RWPE1 (cell line): ENCODE measurements around the gene GJB1.
"Not testable (repeated sequence)": the region's sequence is repeated elsewhere in the genome, so short reads cannot be mapped to it uniquely, and the experiment has no call there.

Source experiments
- CTCF ChIA-PET: fragments of 350-600 bp; sonication (Branson Sonifier 250); formaldehyde crosslinking; extraction: SDS; loops from one replicate; lab custom pipeline; 2021; lab: Yijun Ruan, JAX
- POLR2A ChIA-PET: fragments of 400-600 bp; formaldehyde crosslinking; extraction: SDS; loops from one replicate; lab custom pipeline; 2020; ENCODE audit warnings: antibody characterized with exemption; ENCODE audit not compliant: low non-redundant PET; lab: Yijun Ruan, JAX
- DNase-seq: peaks from one replicate; pipeline ENCODE4 v3.0.0; 2012; ENCODE audit warnings: low spot score
- H3K27ac ChIP-seq: fragments of 450-650 bp; 2 replicates; pipeline ENCODE4 v1.5.1; 2017
- CTCF ChIP-seq: fragments of 450-650 bp; conservative IDR thresholded peaks from 2 replicates; pipeline ENCODE4 v1.5.1; 2017; ENCODE audit warnings: low read depth, mild to moderate bottlenecking

The GJB1 gene

GRCh38 chrX:71251466-71251973 lies 28.5 kb downstream of the GJB1 start:
- H3K27ac ChIP-seq, result no peak overlapping the region
- CTCF ChIA-PET, result no interaction called here
- DNase-seq, result no peak
- no peak for TF ChIP-seq CTCF
- POLR2A ChIA-PET, result no interaction called here

GRCh38 chrX:71252221-71252620 lies 29.2 kb downstream of the GJB1 start:
- no peak for DNase-seq
- no peak for TF ChIP-seq CTCF
- H3K27ac ChIP-seq, result peak overlapping the region; percentile 74; the same call in 1 of the 2 replicates
- POLR2A ChIA-PET, result no interaction called here
- CTCF ChIA-PET, result interaction anchor here (0.7 kb wide), 1 partner anchor 221 kb away, joined by 3 read pairs; no protein-coding TSS in a partner anchor

DNA sequence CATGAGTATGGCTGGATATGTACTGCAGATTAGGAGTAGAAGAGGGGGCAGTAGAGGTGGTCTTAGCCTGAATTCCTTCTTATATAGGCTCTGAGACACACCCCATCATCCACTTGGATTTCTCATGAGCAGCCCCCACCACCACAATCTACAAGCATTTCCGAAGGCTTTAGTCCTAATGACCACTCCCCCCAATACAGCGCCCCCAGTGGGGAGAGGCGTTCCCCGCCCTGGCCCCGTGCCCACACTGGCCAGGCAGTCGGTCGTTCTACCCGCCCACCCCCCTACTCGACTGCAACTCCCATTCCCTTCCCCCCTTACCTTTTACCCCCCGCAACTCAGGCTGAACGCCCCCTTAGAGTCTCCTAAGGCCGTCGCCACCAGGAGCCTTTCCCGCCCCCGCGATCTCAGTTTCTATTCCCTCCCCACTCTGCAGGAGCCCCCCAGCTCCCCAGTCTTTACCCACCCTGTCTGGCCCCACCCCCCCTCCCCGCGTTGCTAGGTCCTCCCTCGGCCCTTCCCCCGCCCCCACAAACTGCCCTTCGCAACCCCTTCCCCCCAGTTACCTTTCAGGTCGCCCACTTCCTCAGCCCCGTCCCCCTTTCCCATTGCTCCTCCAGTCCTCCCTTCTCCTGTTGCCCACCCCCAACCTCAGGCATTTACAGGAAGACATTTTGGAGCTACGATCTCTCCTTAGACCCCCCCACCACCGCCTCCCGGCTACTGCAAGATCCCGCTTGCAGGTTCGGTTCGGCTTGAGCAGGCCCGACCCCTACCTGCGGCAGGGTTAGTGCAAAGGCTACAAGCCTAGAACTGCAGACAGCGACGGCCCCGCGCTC lies 30.4 kb downstream of the GJB1 start:
- H3K27ac ChIP-seq, result peak overlapping the region; percentile 74
- DNase-seq, result peak; percentile 28
- CTCF ChIA-PET, result interaction anchor here (0.6 to 0.7 kb wide), 2 partner anchors 50 to 634 kb away, joined by 3 read pairs; no protein-coding TSS in a partner anchor
- TF ChIP-seq CTCF, result peak; percentile 42
- POLR2A ChIA-PET, result no interaction called here

GRCh38 chrX:71254092-71254963 lies 31.3 kb downstream of the GJB1 start, which contains the start of gene ZMYM3:
TSS of gene ZMYM3 (minus strand) at chrX:71254140. CDS start at chrX:71253255, 885 bp downstream.
- peak; percentile 76 for DNase-seq
- ChIA-PET CTCF (interaction anchor here (0.6 to 0.7 kb wide), 3 partner anchors 49 to 633 kb away, joined by 3 read pairs; no protein-coding TSS in a partner anchor), POLR2A (interaction anchor here (0.7 to 0.8 kb wide), 2 partner anchors 8 to 29 kb away, joined by 3 to 6 read pairs; partner anchors contain the start of gene NONO)
- TF ChIP-seq CTCF, result no peak
- H3K27ac ChIP-seq, result peak within 1 kb of the TSS; percentile 74

GRCh38 chrX:71256051-71256450 lies 33.0 kb downstream of the GJB1 start:
- CTCF ChIA-PET, result no interaction called here
- TF ChIP-seq CTCF, result no peak
- POLR2A ChIA-PET, result no interaction called here
- no peak overlapping the region for H3K27ac ChIP-seq
- no peak for DNase-seq

- ChIA-PET CTCF (no interaction called here), POLR2A (no interaction called here)
- TF ChIP-seq CTCF, result no peak
- DNase-seq, result no peak
- H3K27ac ChIP-seq, result no peak overlapping the region
Measured at GRCh38 chrX:71256856-71257255, 33.8 kb downstream of the GJB1 start.

DNA sequence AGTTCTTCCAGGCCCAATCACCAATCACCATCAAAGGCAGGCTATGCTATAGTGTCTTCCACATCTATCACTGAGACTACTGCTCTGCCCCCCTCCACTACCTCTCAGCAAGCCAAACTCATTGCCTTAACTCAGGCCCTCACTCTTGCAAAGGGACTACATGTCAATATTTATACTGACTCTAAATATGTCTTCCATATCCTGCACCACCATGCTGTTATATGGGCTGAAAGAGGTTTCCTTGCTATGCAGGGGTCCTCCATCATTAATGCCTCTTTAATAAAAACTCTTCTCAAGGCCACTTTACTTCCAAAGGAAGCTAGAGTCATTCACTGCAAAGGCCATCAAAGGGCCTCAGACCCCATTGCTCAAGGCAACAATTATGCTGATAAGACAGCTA lies 45.6 kb downstream of the GJB1 start:
- H3K27ac ChIP-seq, DNase-seq, POLR2A ChIA-PET, CTCF ChIA-PET: not testable (repeated sequence)
